Urinary bladder (tissue), 4 donors: Measurements from ENCODE around the gene NCOA7. TPM values are rescaled to one million over a fixed set of nuclear protein-coding genes. Genes with fewer than 3 reads are reported as not detected.
"Not testable (repeated sequence)": the region's sequence is repeated elsewhere in the genome, so short reads cannot be mapped to it uniquely, and the experiment has no call there.

ENCODE experiments used
- DNase-seq: peaks from one replicate; pipeline ENCODE4 v3.0.0-alpha.2; 2015; ENCODE audit errors: extremely low spot score
- H3K27ac ChIP-seq: one replicate; pipeline ENCODE4 v1.5.1; 2013; ENCODE audit warnings: low read depth, mild to moderate bottlenecking, moderate library complexity
- H3K36me3 ChIP-seq: one replicate; pipeline ENCODE4 v1.6.1; 2013; ENCODE audit warnings: mild to moderate bottlenecking, moderate library complexity; ENCODE audit not compliant: insufficient read depth
- H3K4me1 ChIP-seq: one replicate; pipeline ENCODE4 v1.6.1; 2013; ENCODE audit warnings: mild to moderate bottlenecking, moderate library complexity; ENCODE audit not compliant: insufficient read depth
- H3K4me3 ChIP-seq: one replicate; pipeline ENCODE4 v1.5.1; 2013; ENCODE audit warnings: low read depth, low read length
- WGBS: extraction: QIAGEN DNeasy Blood & Tissue Kit; methylation state at CpG from one replicate; pipeline ENCODE4 v1.1.7; 2013; 5-methylcytosine and 5-hydroxymethylcytosine counted together
- polyA plus RNA-seq: library from polyadenylated mRNA; stranded (reverse); fragments of 200-250 nt; gene quantifications from one replicate; pipeline ENCODE4 v1.2.3, GENCODE V29; 2013
- total RNA-seq: library from RNA; depleted of rRNA; stranded (reverse); fragments of >200 nt; gene quantifications from one replicate; pipeline ENCODE4 v1.2.3, GENCODE V29; 2014
- donor health status: healthy with polysubstance abuse.
- donor health status: healthy.

NCOA7 gene
- total and polyA plus RNA-seq, 2 donors = 29.4 to 38.0 TPM

DNA sequence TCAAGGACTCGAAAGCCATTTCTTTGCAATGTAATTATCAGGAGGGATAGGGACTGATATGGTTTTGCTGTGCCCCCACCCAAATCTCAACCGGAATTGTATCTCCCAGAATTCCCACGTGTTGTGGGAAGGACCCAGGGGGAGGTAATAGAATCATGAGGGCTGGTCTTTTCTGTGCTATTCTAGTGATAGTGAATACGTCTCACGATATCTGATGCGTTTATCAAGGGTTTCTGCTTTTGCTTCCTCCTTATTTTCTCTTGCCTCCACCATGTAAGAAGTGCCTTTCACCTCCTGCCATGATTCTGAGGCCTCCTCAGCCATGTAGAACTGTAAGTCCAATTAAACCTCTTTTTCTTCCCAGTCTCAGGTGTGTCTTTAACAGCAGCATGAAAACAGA, 160.0 kb downstream of the NCOA7 start:
- H3K36me3 ChIP-seq, H3K27ac ChIP-seq, H3K4me3 ChIP-seq, DNase-seq, H3K4me1 ChIP-seq: not testable (repeated sequence)
- WGBS = 83% methylated on average over 6 of the region's 6 CpGs

DNA sequence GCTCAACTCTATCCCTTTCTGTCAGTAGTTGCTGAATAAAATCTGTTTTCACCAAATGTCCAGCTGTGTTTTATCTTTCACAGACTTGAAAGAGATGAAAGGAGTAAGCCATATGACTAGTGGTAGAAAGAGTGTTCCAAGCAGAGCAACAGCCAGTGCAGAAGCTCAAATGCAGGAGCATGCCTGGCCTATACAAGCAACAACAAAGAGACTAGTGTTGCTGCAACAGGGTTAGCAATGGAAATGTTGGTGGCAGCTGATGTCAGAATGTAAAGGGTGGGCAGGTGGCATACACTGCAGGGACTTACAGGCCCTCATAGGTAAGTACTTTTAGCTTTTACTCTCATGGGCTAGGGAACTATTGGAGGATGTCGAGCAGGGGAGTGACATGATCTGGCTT, 160.6 kb downstream of the NCOA7 start:
- WGBS = 78% methylated on average over 1 of the region's 1 CpG
- Histone ChIP-seq H3K4me3 (no peak overlapping the region), H3K27ac (no peak overlapping the region), H3K4me1 (no peaks in the 10 kb centered on the region), H3K36me3 (no peaks in the 10 kb centered on the region)
- DNase-seq = no peak

DNA sequence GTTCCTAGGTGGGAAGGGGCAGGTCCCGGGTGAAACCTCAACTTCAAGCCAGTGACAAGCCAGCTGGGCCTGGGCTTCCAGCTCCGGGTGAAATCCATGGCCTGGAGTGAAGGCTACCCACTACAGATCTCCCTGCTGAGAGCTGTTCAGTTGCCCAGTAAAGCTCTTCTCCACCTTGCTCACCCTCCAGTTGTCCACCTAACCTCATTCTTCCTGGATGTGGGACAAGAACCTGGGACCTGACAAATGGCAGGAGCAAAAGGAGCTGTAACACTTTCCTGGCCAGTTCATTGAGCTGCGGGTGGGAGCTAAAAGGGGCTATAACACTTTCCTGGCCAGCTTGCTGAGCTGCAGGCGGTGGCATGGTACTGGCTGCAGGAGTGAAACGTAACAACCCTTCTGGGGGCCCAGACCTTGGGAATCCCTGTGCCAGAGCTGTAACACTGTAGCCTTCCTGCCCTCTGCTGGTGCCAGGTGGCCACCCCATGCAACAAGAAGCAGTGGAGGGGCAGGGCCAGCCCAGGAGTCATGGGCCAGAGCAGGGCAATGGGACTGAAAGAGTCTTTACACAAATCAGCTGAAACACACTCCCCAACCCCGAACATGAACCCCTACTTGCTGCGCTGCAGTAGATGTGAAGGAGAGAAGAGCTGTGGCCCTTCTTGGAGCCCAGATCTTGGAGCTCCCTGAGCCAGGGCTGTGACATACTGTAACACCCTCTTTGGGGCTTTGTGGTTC, 162.2 kb downstream of the NCOA7 start:
- WGBS = 82% methylated on average over 7 of the region's 7 CpGs

DNA sequence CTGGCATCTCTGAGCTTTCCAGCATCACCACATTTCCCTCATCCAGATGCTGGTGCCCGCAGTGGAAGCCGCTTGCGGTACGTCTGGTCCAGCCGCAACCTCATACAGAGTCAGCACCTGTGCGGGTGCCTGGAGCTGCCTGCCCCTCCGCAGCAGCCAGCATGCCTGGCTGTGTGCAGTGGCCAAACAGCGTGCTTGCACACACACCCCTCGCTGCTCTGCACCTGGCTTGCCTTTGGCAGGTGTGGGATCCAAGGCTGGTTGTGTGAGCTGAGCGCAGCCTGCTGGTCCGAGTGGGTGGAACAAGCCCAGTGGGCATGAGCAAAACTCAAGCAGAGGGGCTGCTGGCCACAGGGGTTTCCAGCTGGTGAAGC, 162.7 kb downstream of the NCOA7 start:
- WGBS = 79% methylated on average over 11 of the region's 11 CpGs
- Histone ChIP-seq H3K4me1 (peaks cover under 1% of the 10 kb centered on the region), H3K4me3 (no peak overlapping the region), H3K27ac (no peak overlapping the region), H3K36me3 (no peaks in the 10 kb centered on the region)
- no peak for DNase-seq

More for the DNA sequence above, 162.2 kb downstream of the NCOA7 start:
- no peak for DNase-seq
- Histone ChIP-seq H3K27ac (no peak overlapping the region), H3K36me3 (no peaks in the 10 kb centered on the region), H3K4me3 (no peak overlapping the region), H3K4me1 (no peaks in the 10 kb centered on the region)

DNA sequence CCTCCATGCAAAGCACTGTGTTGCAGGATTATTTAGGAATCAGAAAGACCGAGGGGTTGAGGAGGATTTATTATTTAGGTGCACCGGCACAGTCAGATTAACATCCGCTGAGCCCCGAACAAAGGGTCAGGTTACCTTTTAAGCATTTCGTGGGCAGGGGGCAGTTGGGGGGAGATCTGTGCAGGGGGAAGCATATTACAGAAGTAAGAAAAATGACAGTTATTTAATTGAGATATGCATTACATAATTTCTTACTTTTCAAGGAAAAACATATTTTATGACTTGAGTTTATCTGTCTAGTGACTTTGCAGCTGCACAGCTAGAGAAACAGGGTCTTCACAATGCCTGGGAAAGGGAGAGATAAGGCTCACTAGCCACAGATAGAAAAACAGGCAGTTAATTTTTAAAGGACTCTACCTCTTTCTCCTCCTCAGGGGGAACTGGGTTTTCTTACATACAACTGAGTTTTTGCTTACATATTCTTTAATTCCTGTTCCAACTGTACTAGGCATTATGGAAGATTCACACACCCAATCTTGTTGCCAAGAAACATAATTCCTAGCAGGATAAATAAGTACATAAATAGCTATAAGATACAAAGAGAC, 164.1 kb downstream of the NCOA7 start:
- DNase-seq = no peak
- 50% methylated on average over 5 of the region's 5 CpGs for WGBS
- Histone ChIP-seq H3K36me3 (peaks cover 2% of the 10 kb centered on the region), H3K4me3 (no peak overlapping the region), H3K27ac (no peak overlapping the region), H3K4me1 (peaks cover 3% of the 10 kb centered on the region)

DNA sequence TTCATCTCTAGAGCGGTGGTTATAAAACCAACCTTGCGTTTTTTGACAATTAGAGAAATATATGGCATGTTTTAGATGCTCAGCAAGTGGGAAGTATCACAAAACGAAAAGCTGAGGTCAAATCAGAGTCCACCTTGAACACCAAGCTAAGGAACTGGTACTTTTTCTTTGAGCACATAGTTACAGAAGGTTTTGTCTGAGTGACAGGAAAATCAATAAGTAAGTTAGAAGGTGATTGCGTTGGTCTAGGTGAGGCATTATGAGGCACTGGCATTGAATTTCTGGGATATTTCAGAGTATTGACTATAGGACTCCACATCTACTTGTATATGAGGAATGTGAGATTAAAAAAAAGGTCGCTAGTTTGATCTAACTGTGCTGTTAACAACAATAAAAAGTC, 165.2 kb downstream of the NCOA7 start:
- H3K27ac ChIP-seq = no peak overlapping the region
- WGBS = 41% methylated on average over 5 of the region's 5 CpGs
- peaks cover 3% of the 10 kb centered on the region for H3K4me1 ChIP-seq
- no peak overlapping the region for H3K4me3 ChIP-seq
- no peak for DNase-seq
- H3K36me3 ChIP-seq = peaks cover 2% of the 10 kb centered on the region

DNA sequence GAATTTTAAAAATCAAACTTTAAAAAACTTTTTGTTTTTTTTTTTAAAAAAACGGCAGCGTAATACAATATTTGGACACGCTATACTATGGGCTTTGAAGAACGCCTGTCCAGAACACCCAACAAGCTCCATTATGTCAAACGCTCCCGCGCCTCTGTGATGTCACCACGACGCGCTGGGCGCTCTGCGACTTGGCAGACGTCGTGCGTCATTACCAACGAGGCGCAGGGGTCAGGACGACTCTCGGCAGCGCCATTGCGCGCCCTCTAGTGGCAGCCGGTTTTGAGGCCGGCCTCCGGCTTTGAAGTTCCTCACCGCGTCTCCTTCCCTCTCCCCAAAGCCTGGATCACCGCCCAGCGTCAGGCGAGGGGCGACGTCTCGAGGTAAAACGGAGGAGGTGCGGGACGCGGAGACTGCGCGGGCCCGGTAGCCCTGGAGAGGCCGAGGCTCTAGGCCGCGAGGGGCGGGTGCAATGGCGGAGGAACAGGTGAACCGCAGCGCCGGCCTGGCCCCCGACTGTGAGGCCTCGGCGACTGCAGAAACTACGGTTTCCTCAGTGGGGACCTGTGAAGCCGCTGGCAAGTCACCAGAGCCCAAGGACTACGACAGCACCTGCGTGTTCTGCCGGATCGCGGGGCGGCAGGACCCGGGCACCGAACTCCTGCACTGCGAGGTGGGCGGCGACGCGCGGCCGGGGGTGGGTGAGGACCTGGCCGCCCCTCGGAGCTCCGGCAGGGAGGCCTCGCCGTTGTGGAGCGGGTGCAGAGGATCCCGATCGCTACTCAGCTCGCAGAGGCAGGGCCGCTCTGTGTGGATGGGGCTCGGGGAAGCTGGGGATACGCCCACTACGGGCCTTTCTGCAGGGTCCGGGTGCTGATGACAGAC, 166.0 kb downstream of the NCOA7 start, which contains the start of gene HINT3:
TSS of gene HINT3 (plus strand) at position 265 of the 885 bp plus-strand sequence. CDS start at position 473, 208 bp downstream.
- peak; percentile 93 for DNase-seq
- Histone ChIP-seq H3K4me1 (peaks cover 3% of the 10 kb centered on the region), H3K4me3 (peak within 1 kb of the TSS; percentile 79), H3K27ac (peak within 1 kb of the TSS; percentile 92), H3K36me3 (peaks cover 3% of the 10 kb centered on the region)
- WGBS = under 1% methylated on average over 82 of the region's 82 CpGs

DNA sequence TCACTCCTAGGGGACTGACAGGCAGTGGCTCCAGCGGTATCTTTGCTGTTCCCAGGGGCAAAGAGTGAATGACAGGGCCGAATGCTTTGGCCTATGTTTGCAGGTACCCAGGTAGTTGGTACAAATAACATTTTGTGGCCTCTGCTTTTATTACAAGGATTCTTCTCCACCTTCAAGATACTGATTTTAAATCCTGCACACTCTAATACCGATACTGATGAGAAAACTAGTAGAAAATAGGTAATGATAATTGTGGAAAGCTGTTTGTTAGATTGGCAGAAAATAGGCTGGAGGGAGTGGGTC, 166.6 kb downstream of the NCOA7 start:
- peak overlapping the region; percentile 92 for H3K27ac ChIP-seq
- peak overlapping the region; percentile 79 for H3K4me3 ChIP-seq
- 4% methylated on average over 3 of the region's 3 CpGs for WGBS
- peaks cover 3% of the 10 kb centered on the region for H3K4me1 ChIP-seq
- DNase-seq = no peak
- peaks cover 4% of the 10 kb centered on the region for H3K36me3 ChIP-seq

DNA sequence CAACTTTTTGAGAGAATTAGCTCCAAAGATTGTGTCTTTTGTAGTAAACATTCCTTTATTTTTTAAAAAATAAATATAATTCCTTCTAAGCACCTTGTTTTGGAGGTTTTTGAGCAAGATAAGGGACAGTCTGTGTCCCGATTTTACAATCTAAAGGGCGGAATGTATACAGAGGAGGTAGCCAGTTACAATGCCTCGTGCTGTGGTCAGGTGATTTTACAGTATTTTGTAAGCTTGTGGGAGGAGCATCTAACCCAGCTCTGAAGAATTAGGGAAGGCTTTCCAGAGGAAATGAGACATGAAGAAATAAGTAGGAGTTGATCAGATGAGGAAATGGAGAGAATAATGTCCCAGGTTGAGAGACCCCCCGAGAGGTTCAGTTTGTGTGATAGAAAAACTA, 167.1 kb downstream of the NCOA7 start:
- 29% methylated on average over 4 of the region's 4 CpGs for WGBS
- peaks cover 4% of the 10 kb centered on the region for H3K36me3 ChIP-seq
- H3K4me1 ChIP-seq = peaks cover 3% of the 10 kb centered on the region
- H3K27ac ChIP-seq = no peak overlapping the region
- peak; percentile 23 for DNase-seq
- peak overlapping the region; percentile 79 for H3K4me3 ChIP-seq

DNA sequence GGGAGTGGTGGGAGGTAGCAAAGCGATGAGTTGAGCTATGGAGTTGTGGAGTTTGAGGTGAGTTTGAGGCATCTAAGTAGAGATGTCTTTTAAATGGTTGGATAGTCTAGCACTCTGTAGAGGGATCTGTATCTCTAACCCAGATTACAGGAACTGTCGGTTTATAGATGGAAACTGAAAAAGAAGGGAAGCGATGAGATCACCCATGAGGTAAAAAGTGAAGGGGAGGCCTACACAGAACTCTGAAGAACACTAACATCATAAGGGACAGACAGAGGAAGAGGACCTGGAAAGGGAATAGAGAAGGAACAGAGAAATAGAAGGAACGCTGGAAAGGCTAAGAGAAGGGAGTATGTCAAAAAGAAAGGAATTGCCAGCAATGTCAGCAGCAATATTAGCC, 168.3 kb downstream of the NCOA7 start:
- WGBS = 91% methylated on average over 4 of the region's 4 CpGs
- Histone ChIP-seq H3K27ac (no peak overlapping the region), H3K36me3 (peaks cover 4% of the 10 kb centered on the region), H3K4me3 (no peak overlapping the region), H3K4me1 (peaks cover 3% of the 10 kb centered on the region)
- no peak for DNase-seq

DNA sequence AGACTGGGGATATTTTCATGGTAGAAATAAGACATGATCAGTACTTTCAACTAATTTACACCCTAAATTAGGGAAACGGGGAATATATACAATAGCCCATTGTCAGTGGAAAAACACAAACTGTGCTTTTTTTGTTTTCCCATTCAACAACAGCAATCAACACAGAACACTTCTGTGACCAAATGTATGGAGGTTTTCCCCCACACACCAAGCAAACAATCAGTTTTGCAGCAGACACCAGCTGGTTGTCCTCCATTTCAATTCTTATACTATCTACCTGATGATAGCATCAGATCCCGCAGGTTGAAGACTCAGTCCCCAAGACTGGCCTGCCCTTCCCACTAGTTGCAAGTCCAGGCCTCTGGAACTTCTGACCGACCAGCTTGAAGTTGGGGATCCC, 170.4 kb downstream of the NCOA7 start:
- Histone ChIP-seq H3K36me3 (peaks cover 4% of the 10 kb centered on the region), H3K4me1 (peaks cover 3% of the 10 kb centered on the region), H3K4me3 (no peak overlapping the region), H3K27ac (no peak overlapping the region)
- WGBS = 89% methylated on average over 3 of the region's 3 CpGs
- no peak for DNase-seq

DNA sequence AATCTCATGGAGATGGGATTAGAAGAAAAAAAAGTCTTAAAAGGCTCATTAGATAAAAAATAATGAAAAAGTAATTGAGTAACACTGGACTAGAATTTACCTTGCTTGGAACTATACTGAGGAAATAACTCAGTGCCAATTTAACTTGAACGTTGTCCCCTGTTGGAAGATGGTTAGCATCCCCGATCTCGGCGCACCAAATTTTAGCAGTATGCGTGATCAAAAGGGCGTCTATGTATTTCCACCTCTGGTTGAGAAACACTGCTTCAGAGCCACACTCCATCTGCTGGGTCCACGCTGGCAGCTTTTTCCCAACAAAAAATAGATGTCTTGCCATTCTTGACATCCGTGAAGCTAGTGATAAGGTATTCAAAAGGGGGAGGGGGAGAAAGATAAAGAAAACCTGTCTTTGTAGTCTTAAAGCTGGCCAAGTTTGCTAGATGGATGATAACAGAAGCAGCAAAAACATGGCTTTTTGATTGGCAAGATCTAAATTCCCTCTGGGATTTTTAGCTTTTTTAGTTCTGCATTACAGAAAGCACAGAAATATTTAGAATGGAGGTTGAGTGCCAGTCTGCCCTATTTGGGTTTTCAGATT, 172.2 kb downstream of the NCOA7 start:
- Histone ChIP-seq H3K27ac (no peak overlapping the region), H3K4me1 (peaks cover 3% of the 10 kb centered on the region), H3K36me3 (peaks cover 5% of the 10 kb centered on the region), H3K4me3 (no peak overlapping the region)
- no peak for DNase-seq
- 86% methylated on average over 8 of the region's 8 CpGs for WGBS

DNA sequence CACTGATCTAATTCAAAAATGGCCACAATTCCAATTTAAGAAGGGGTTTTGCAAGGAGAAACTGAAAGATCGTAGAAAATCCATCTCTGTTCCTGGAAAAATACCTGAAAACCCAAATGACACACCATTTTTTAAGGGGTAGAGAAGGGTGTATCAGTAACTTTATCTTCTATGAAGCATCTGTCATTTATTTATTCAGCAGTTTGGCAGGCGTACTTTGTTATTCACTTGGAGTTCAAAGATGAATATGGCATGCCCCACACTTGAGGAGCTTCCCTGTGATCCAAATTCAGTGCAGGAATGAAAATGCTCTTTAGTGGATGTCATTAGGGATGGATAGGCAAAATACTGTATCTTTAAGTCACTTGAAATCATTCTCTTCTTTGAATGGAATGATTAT, 173.1 kb downstream of the NCOA7 start:
- Histone ChIP-seq H3K4me1 (no peaks in the 10 kb centered on the region), H3K36me3 (peaks cover 6% of the 10 kb centered on the region), H3K4me3 (no peak overlapping the region), H3K27ac (no peak overlapping the region)
- WGBS = 85% methylated on average over 2 of the region's 2 CpGs
- no peak for DNase-seq
